ENCODE data around the gene RASL10A.
"Not testable (repeated sequence)": the region's sequence is repeated elsewhere in the genome, so short reads cannot be mapped to it uniquely, and the experiment has no call there.

The RASL10A gene

GRCh38 chr22:29315286-29316140, at the start of gene RASL10A:
Gene RASL10A, minus strand, starts transcription at chr22:29315697. Its CDS starts 451 bp downstream, at chr22:29315246.
- no peak for DNase-seq

GRCh38 chr22:29359469-29359868, 44.0 kb upstream of the RASL10A start:
- no peak for DNase-seq

- not testable (repeated sequence) for DNase-seq
Observed at GRCh38 chr22:29357193-29357890, 41.8 kb upstream of the RASL10A start.

- no peak for DNase-seq
Observed at GRCh38 chr22:29353860-29354259, 38.4 kb upstream of the RASL10A start.

- DNase-seq = no peak
Observed at GRCh38 chr22:29353286-29353685, 37.8 kb upstream of the RASL10A start.

- no peak for DNase-seq
Observed at GRCh38 chr22:29352778-29353177, 37.3 kb upstream of the RASL10A start.

- no peak for DNase-seq
Observed at GRCh38 chr22:29351891-29352290, 36.4 kb upstream of the RASL10A start.

GRCh38 chr22:29351042-29351441, 35.5 kb upstream of the RASL10A start:
- DNase-seq = no peak

GRCh38 chr22:29348956-29349355, 33.5 kb upstream of the RASL10A start:
- DNase-seq = no peak

GRCh38 chr22:29348041-29348440, 32.5 kb upstream of the RASL10A start:
- DNase-seq = no peak

GRCh38 chr22:29346659-29347058, 31.2 kb upstream of the RASL10A start:
- DNase-seq = no peak

GRCh38 chr22:29345932-29346331, 30.4 kb upstream of the RASL10A start:
- no peak for DNase-seq

- not testable (repeated sequence) for DNase-seq
Observed at GRCh38 chr22:29344889-29345288, 29.4 kb upstream of the RASL10A start.

- DNase-seq = no peak
Observed at GRCh38 chr22:29344137-29344536, 28.6 kb upstream of the RASL10A start.

- no peak for DNase-seq
Observed at GRCh38 chr22:29343313-29343805, 27.9 kb upstream of the RASL10A start.

GRCh38 chr22:29342577-29343312, 27.2 kb upstream of the RASL10A start:
- DNase-seq = no peak

GRCh38 chr22:29342177-29342576, 26.7 kb upstream of the RASL10A start:
- no peak for DNase-seq

GRCh38 chr22:29341849-29342127, 26.3 kb upstream of the RASL10A start:
- DNase-seq = no peak

GRCh38 chr22:29341056-29341848, 25.8 kb upstream of the RASL10A start:
- DNase-seq = no peak

GRCh38 chr22:29340566-29340965, 25.1 kb upstream of the RASL10A start:
- DNase-seq = no peak

GRCh38 chr22:29339381-29340235, 24.1 kb upstream of the RASL10A start:
- no peak for DNase-seq

GRCh38 chr22:29338398-29338797, 22.9 kb upstream of the RASL10A start:
- DNase-seq = no peak

All from CD4-positive, alpha-beta T cell treated with Interleukin-4 for 1 hour (primary cell).